ENCODE measurements around the gene TMEM135.

The TMEM135 gene

GRCh38 chr11:87301785-87302540 is 264.2 kb downstream of the TMEM135 start:
- Mint-ChIP-seq H3K27ac (no peak overlapping the region), H3K27me3 (ENCODE audit: low read depth, poor library complexity) (no peaks in the 10 kb centered on the region), H3K4me1 (peaks cover 6% of the 10 kb centered on the region), H3K36me3 (ENCODE audit: low read depth) (peaks cover 17% of the 10 kb centered on the region), H3K9me3 (no peaks in the 10 kb centered on the region), H3K4me3 (no peak overlapping the region)
- no peak for DNase-seq
- TF ChIP-seq, protein P1, sequence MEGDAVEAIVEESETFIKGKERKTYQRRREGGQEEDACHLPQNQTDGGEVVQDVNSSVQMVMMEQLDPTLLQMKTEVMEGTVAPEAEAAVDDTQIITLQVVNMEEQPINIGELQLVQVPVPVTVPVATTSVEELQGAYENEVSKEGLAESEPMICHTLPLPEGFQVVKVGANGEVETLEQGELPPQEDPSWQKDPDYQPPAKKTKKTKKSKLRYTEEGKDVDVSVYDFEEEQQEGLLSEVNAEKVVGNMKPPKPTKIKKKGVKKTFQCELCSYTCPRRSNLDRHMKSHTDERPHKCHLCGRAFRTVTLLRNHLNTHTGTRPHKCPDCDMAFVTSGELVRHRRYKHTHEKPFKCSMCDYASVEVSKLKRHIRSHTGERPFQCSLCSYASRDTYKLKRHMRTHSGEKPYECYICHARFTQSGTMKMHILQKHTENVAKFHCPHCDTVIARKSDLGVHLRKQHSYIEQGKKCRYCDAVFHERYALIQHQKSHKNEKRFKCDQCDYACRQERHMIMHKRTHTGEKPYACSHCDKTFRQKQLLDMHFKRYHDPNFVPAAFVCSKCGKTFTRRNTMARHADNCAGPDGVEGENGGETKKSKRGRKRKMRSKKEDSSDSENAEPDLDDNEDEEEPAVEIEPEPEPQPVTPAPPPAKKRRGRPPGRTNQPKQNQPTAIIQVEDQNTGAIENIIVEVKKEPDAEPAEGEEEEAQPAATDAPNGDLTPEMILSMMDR (IDR thresholded peaks at IDR 0.05), result no peak

DNA sequence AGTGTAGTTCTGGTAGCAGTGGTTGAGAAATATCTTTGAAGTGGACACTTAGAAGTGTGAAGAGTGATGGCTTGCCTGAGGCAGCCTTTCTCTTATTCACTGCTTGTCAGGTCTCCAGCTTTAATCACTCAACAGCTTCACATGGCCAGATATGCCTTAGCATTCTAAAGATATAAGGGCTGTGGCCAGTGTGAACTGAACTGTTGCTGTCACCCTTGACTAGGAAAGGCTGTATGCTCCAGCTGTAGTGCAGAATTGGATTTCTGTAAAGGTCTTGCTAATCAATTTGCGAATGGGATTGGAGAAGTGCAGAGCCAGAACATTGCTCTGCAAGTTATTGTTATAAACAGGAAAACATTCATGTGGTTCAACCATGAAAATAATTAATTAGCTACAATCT is 266.7 kb downstream of the TMEM135 start:
- DNase-seq, result no peak
- TF ChIP-seq, protein P1 (IDR thresholded peaks at IDR 0.05), result no peak
- H3K27me3 Mint-ChIP-seq (ENCODE audit: low read depth, poor library complexity), result no peaks in the 10 kb centered on the region
- peaks cover 6% of the 10 kb centered on the region for H3K4me1 Mint-ChIP-seq
- peaks cover 28% of the 10 kb centered on the region for H3K36me3 Mint-ChIP-seq (ENCODE audit: low read depth)
- H3K27ac Mint-ChIP-seq, result no peak overlapping the region
- no peaks in the 10 kb centered on the region for H3K9me3 Mint-ChIP-seq
- H3K4me3 Mint-ChIP-seq, result no peak overlapping the region

GRCh38 chr11:87306262-87306851 is 268.6 kb downstream of the TMEM135 start:
- Mint-ChIP-seq H3K4me1 (peaks cover 6% of the 10 kb centered on the region), H3K36me3 (ENCODE audit: low read depth) (peaks cover 37% of the 10 kb centered on the region), H3K27ac (no peak overlapping the region), H3K4me3 (no peak overlapping the region), H3K9me3 (no peaks in the 10 kb centered on the region), H3K27me3 (ENCODE audit: low read depth, poor library complexity) (no peaks in the 10 kb centered on the region)
- no peak for DNase-seq
- TF ChIP-seq, protein P1 (IDR thresholded peaks at IDR 0.05), result no peak

- peaks cover 6% of the 10 kb centered on the region for H3K4me1 Mint-ChIP-seq
- DNase-seq, result no peak
Observed at GRCh38 chr11:87307101-87307500, 269.4 kb downstream of the TMEM135 start.

GRCh38 chr11:87315229-87315628 is 277.5 kb downstream of the TMEM135 start:
- Mint-ChIP-seq H3K27me3 (ENCODE audit: low read depth, poor library complexity) (no peaks in the 10 kb centered on the region), H3K27ac (peak overlapping the region; percentile 36), H3K9me3 (no peaks in the 10 kb centered on the region), H3K4me3 (no peak overlapping the region), H3K36me3 (ENCODE audit: low read depth) (peaks cover 8% of the 10 kb centered on the region), H3K4me1 (peaks cover 13% of the 10 kb centered on the region)
- no peak for DNase-seq
- TF ChIP-seq, protein P1 (IDR thresholded peaks at IDR 0.05), result no peak

More at GRCh38 chr11:87307101-87307500, 269.4 kb downstream of the TMEM135 start:
- no peaks in the 10 kb centered on the region for H3K9me3 Mint-ChIP-seq
- TF ChIP-seq, protein P1 (IDR thresholded peaks at IDR 0.05), result no peak
- H3K27ac Mint-ChIP-seq, result peak overlapping the region; percentile 36
- H3K4me3 Mint-ChIP-seq, result no peak overlapping the region
- no peaks in the 10 kb centered on the region for H3K27me3 Mint-ChIP-seq (ENCODE audit: low read depth, poor library complexity)
- H3K36me3 Mint-ChIP-seq (ENCODE audit: low read depth), result peaks cover 37% of the 10 kb centered on the region
